HEK293 (cell line): ENCODE results near the gene SLC5A9.

Experiments
- CTCF ChIA-PET: fragments of 350-600 bp; formaldehyde crosslinking; extraction: SDS; loops from one replicate; lab custom pipeline; 2021; ENCODE audit warnings: antibody characterized with exemption; lab: Yijun Ruan, JAX
- POLR2A ChIA-PET: fragments of 300-600 bp; formaldehyde crosslinking; extraction: SDS; loops from one replicate; lab custom pipeline; 2020; ENCODE audit warnings: antibody characterized with exemption, inconsistent platforms; lab: Yijun Ruan, JAX
- H3K27ac ChIP-seq: fragments of 200-500 bp; sonication (Bioruptor generic); 2 replicates; pipeline ENCODE4 v1.5.1; 2014; ENCODE audit warnings: low read depth, low read length, control low read depth, inconsistent platforms; ENCODE audit errors: extremely low read depth
- H3K36me3 ChIP-seq, 2 experiments: fragments of 200-500 bp in 1 of 2; sonication (Bioruptor generic) in 1 of 2; 1 replicate in 1 of 2; 2 replicates in 1 of 2; pipeline ENCODE4 v1.5.1; 2014 to 2017; ENCODE audit warnings: inconsistent platforms in 2 of 2, low read length in 2 of 2; ENCODE audit not compliant: control insufficient read depth in 2 of 2, insufficient read depth in 1 of 2
- H3K4me1 ChIP-seq: fragments of 200-500 bp; sonication (Bioruptor generic); 2 replicates; pipeline ENCODE4 v1.5.1; 2014; ENCODE audit warnings: mild to moderate bottlenecking, low read length, inconsistent platforms; ENCODE audit not compliant: control insufficient read depth, insufficient read depth
- H3K4me3 ChIP-seq: 2 replicates; pipeline ENCODE4 v1.5.1; 2011; ENCODE audit warnings: low read depth, mild to moderate bottlenecking, control low read depth, low read length, moderate library complexity
- H3K9me3 ChIP-seq: fragments of 200-500 bp; sonication (Bioruptor generic); 2 replicates; pipeline ENCODE4 v1.5.1; 2014; ENCODE audit warnings: low read depth, low read length, inconsistent platforms; ENCODE audit not compliant: control insufficient read depth, insufficient read depth
- KLF1 ChIP-seq: fragments of 450-650 bp; formaldehyde crosslinking; IDR thresholded peaks from 2 replicates; pipeline ENCODE4 v1.5.1; 2016; ENCODE audit warnings: missing biosample characterization, missing genetic modification characterization
- RBAK ChIP-seq: fragments of 450-650 bp; formaldehyde crosslinking; IDR thresholded peaks from 2 replicates; pipeline ENCODE4 v1.5.1; 2016; ENCODE audit warnings: missing biosample characterization, missing genetic modification characterization
- ZNF18 ChIP-seq: fragments of 450-650 bp; formaldehyde crosslinking; IDR thresholded peaks from 2 replicates; pipeline ENCODE4 v1.5.1; 2016; ENCODE audit warnings: missing biosample characterization, missing genetic modification characterization
- ZNF2 ChIP-seq: fragments of 450-650 bp; formaldehyde crosslinking; IDR thresholded peaks from 2 replicates; pipeline ENCODE4 v1.5.1; 2016; ENCODE audit warnings: missing biosample characterization, missing genetic modification characterization
- ZNF239 ChIP-seq: fragments of 450-650 bp; formaldehyde crosslinking; IDR thresholded peaks from 2 replicates; pipeline ENCODE4 v1.5.1; 2016; ENCODE audit warnings: missing biosample characterization, missing genetic modification characterization
- ZNF26 ChIP-seq: fragments of 450-650 bp; formaldehyde crosslinking; IDR thresholded peaks from 2 replicates; pipeline ENCODE4 v1.5.1; 2016; ENCODE audit warnings: missing biosample characterization, missing genetic modification characterization
- ZNF292 ChIP-seq: fragments of 450-650 bp; formaldehyde crosslinking; IDR thresholded peaks from 2 replicates; pipeline ENCODE4 v1.5.1; 2016; ENCODE audit warnings: low read depth, missing biosample characterization, missing genetic modification characterization, borderline replicate concordance
- ZNF354C ChIP-seq: fragments of 450-650 bp; formaldehyde crosslinking; IDR thresholded peaks from 2 replicates; pipeline ENCODE4 v1.5.1; 2016; ENCODE audit warnings: missing biosample characterization, missing genetic modification characterization, low read depth, borderline replicate concordance
- ZNF549 ChIP-seq: fragments of 450-650 bp; IDR thresholded peaks from 2 replicates; pipeline ENCODE4 v1.5.1; 2018; ENCODE audit warnings: missing biosample characterization, missing genetic modification characterization, mild to moderate bottlenecking, inconsistent platforms, moderate library complexity
- ZNF596 ChIP-seq: fragments of 450-650 bp; IDR thresholded peaks from 2 replicates; pipeline ENCODE4 v1.5.0; 2018; ENCODE audit warnings: missing biosample characterization, mild to moderate bottlenecking, missing genetic modification characterization, moderate library complexity
- ZNF692 ChIP-seq: fragments of 450-650 bp; formaldehyde crosslinking; IDR thresholded peaks from 2 replicates; pipeline ENCODE4 v1.5.1; 2016; ENCODE audit warnings: missing biosample characterization, missing genetic modification characterization
- ZNF701 ChIP-seq: fragments of 450-650 bp; formaldehyde crosslinking; IDR thresholded peaks from 2 replicates; pipeline ENCODE4 v1.5.1; 2016; ENCODE audit warnings: missing biosample characterization, missing genetic modification characterization
- ZNF830 ChIP-seq: fragments of 450-650 bp; IDR thresholded peaks from 2 replicates; pipeline ENCODE4 v1.5.0; 2018; ENCODE audit warnings: missing biosample characterization, missing genetic modification characterization, low read depth, mild to moderate bottlenecking, moderate library complexity
- ZSCAN4 ChIP-seq: fragments of 450-650 bp; formaldehyde crosslinking; IDR thresholded peaks from 2 replicates; pipeline ENCODE4 v1.5.1; 2017; ENCODE audit warnings: missing biosample characterization, missing genetic modification characterization

The SLC5A9 gene

GRCh38 chr1:48294656-48295055 lies 72.1 kb downstream of the SLC5A9 start:
- Histone ChIP-seq H3K27ac (no peak overlapping the region), H3K4me3 (no peak overlapping the region), H3K36me3 (no peaks in the 10 kb centered on the region), H3K9me3 (no peaks in the 10 kb centered on the region), H3K4me1 (no peaks in the 10 kb centered on the region)
- ChIA-PET POLR2A (no interaction called here), CTCF (no interaction called here)
- TF ChIP-seq ZNF596, result no peak
- TF ChIP-seq ZSCAN4 (tag by site-specific recombination), result no peak
- no peak for TF ChIP-seq ZNF692
- no peak for TF ChIP-seq ZNF701 (tag by site-specific recombination)
- TF ChIP-seq ZNF549 (tag by site-specific recombination), result no peak
- no peak for TF ChIP-seq ZNF26 (tag by site-specific recombination)
- no peak for TF ChIP-seq ZNF354C
- no peak for TF ChIP-seq ZNF830 (tag by site-specific recombination)
- no peak for TF ChIP-seq KLF1 (tag by site-specific recombination)
- no peak for TF ChIP-seq ZNF18 (tag by site-specific recombination)
- no peak for TF ChIP-seq RBAK (tag by site-specific recombination)
- no peak for TF ChIP-seq ZNF2 (tag by site-specific recombination)
- no peak for TF ChIP-seq ZNF292 (tag by site-specific recombination)
- TF ChIP-seq ZNF239 (tag by site-specific recombination), result no peak
